ENCODE results near the gene KAT5. TPM values are rescaled to one million over a fixed set of nuclear protein-coding genes. Genes with fewer than 3 reads are reported as not detected.
"Not testable (repeated sequence)": the region's sequence is repeated elsewhere in the genome, so short reads cannot be mapped to it uniquely, and the experiment has no call there.

The KAT5 gene
- total RNA-seq, 2 experiments from 2014 or later: 55.9 to 61.6 TPM

GRCh38 chr11:65695459-65696241 is 16.4 kb upstream of the KAT5 start:
- H3K27ac Mint-ChIP-seq: no peak overlapping the region
- peaks cover 2% of the 10 kb centered on the region for H3K27me3 Mint-ChIP-seq
- DNase-seq: no peak
- intact Hi-C loops (cut with micrococcal nuclease): no loop called here
- no peaks in the 10 kb centered on the region for H3K36me3 Mint-ChIP-seq
- no peaks in the 10 kb centered on the region for H3K4me1 Mint-ChIP-seq (ENCODE audit: low read depth)
- no peak overlapping the region for H3K4me3 Mint-ChIP-seq
- H3K9me3 Mint-ChIP-seq: no peaks in the 10 kb centered on the region
- ChIA-PET CTCF (interaction anchor here (0.9 to 1.1 kb wide), 2 partner anchors 16 to 164 kb away, joined by 3 to 4 read pairs; partner anchors contain the start of gene KAT5), POLR2A (no interaction called here)

- no peaks in the 10 kb centered on the region for H3K9me3 Mint-ChIP-seq
- H3K27me3 Mint-ChIP-seq: peaks cover 2% of the 10 kb centered on the region
- ChIA-PET CTCF (interaction anchor here (0.9 kb wide), 1 partner anchor 14 kb away, joined by 3 read pairs; no protein-coding TSS in a partner anchor), POLR2A (no interaction called here)
- DNase-seq: no peak
- H3K4me3 Mint-ChIP-seq: no peak overlapping the region
- H3K27ac Mint-ChIP-seq: no peak overlapping the region
- H3K4me1 Mint-ChIP-seq (ENCODE audit: low read depth): no peaks in the 10 kb centered on the region
- intact Hi-C loops (cut with micrococcal nuclease): no loop called here
- no peaks in the 10 kb centered on the region for H3K36me3 Mint-ChIP-seq
Measured at GRCh38 chr11:65696802-65697552, 15.1 kb upstream of the KAT5 start.

- no peaks in the 10 kb centered on the region for H3K36me3 Mint-ChIP-seq
- CTCF ChIA-PET: no interaction called here
- H3K27ac Mint-ChIP-seq: no peak overlapping the region
- no peak overlapping the region for H3K4me3 Mint-ChIP-seq
- H3K9me3 Mint-ChIP-seq: no peaks in the 10 kb centered on the region
- POLR2A ChIA-PET: no interaction called here
- no peaks in the 10 kb centered on the region for H3K4me1 Mint-ChIP-seq (ENCODE audit: low read depth)
- DNase-seq: no peak
- H3K27me3 Mint-ChIP-seq: peaks cover 2% of the 10 kb centered on the region
- intact Hi-C loops (cut with micrococcal nuclease): no loop called here
Measured at GRCh38 chr11:65698205-65698604, 13.8 kb upstream of the KAT5 start.

GRCh38 chr11:65699306-65699705 is 12.7 kb upstream of the KAT5 start:
- ChIA-PET CTCF (no interaction called here), POLR2A (no interaction called here)
- H3K4me1 Mint-ChIP-seq (ENCODE audit: low read depth): no peaks in the 10 kb centered on the region
- H3K36me3 Mint-ChIP-seq: no peaks in the 10 kb centered on the region
- DNase-seq: no peak
- intact Hi-C loops (cut with micrococcal nuclease): no loop called here
- peaks cover 2% of the 10 kb centered on the region for H3K27me3 Mint-ChIP-seq
- no peak overlapping the region for H3K4me3 Mint-ChIP-seq
- H3K27ac Mint-ChIP-seq: no peak overlapping the region
- H3K9me3 Mint-ChIP-seq: no peaks in the 10 kb centered on the region

- CTCF ChIA-PET: no interaction called here
- no peaks in the 10 kb centered on the region for H3K9me3 Mint-ChIP-seq
- no peak for DNase-seq
- intact Hi-C loops (cut with micrococcal nuclease): no loop called here
- peaks cover 2% of the 10 kb centered on the region for H3K27me3 Mint-ChIP-seq
- no peaks in the 10 kb centered on the region for H3K36me3 Mint-ChIP-seq
- H3K27ac Mint-ChIP-seq: no peak overlapping the region
- no peak overlapping the region for H3K4me3 Mint-ChIP-seq
- POLR2A ChIA-PET: interaction anchor here (0.6 kb wide), 1 partner anchor 44 kb away, joined by 3 read pairs; no protein-coding TSS in a partner anchor
- no peaks in the 10 kb centered on the region for H3K4me1 Mint-ChIP-seq (ENCODE audit: low read depth)
Measured at GRCh38 chr11:65700399-65700798, 11.7 kb upstream of the KAT5 start.

GRCh38 chr11:65701686-65702085 is 10.4 kb upstream of the KAT5 start:
- Mint-ChIP-seq H3K4me1 (ENCODE audit: low read depth) (peaks cover 1% of the 10 kb centered on the region), H3K27ac (no peak overlapping the region), H3K4me3 (no peak overlapping the region), H3K36me3 (no peaks in the 10 kb centered on the region), H3K27me3 (peaks cover 2% of the 10 kb centered on the region), H3K9me3 (no peaks in the 10 kb centered on the region)
- POLR2A ChIA-PET: no interaction called here
- CTCF ChIA-PET: interaction anchor here (1.5 kb wide), 1 partner anchor 78 kb away, joined by 6 read pairs; no protein-coding TSS in a partner anchor
- intact Hi-C loops (cut with micrococcal nuclease): no loop called here
- no peak for DNase-seq

- Mint-ChIP-seq H3K4me3 (no peak overlapping the region), H3K9me3 (no peaks in the 10 kb centered on the region), H3K27ac (no peak overlapping the region), H3K36me3 (no peaks in the 10 kb centered on the region), H3K4me1 (ENCODE audit: low read depth) (peaks cover 2% of the 10 kb centered on the region), H3K27me3 (peaks cover 2% of the 10 kb centered on the region)
- intact Hi-C loops (cut with micrococcal nuclease): no loop called here
- DNase-seq: no peak
- ChIA-PET CTCF (interaction anchor here (0.8 to 2.1 kb wide), 6 partner anchors 8 to 288 kb away, joined by 3 to 7 read pairs (median 3); partner anchors contain the start of gene KAT5), POLR2A (no interaction called here)
Measured at GRCh38 chr11:65703846-65704245, 8.2 kb upstream of the KAT5 start.

GRCh38 chr11:65706303-65706763 is 5.7 kb upstream of the KAT5 start:
- peak; percentile 91 for DNase-seq
- POLR2A ChIA-PET; intact Hi-C loops (cut with micrococcal nuclease); H3K27ac Mint-ChIP-seq; H3K4me3 Mint-ChIP-seq; H3K4me1 Mint-ChIP-seq (ENCODE audit: low read depth); H3K9me3 Mint-ChIP-seq; H3K36me3 Mint-ChIP-seq; H3K27me3 Mint-ChIP-seq: not testable (repeated sequence)
- CTCF ChIA-PET: interaction anchor here (0.6 to 4.0 kb wide), 21 partner anchors 14 to 560 kb away, joined by 3 to 30 read pairs (median 3); partner anchors contain the start of gene RNASEH2C

- H3K36me3 Mint-ChIP-seq; H3K27me3 Mint-ChIP-seq; DNase-seq; intact Hi-C loops (cut with micrococcal nuclease); H3K4me1 Mint-ChIP-seq (ENCODE audit: low read depth); H3K27ac Mint-ChIP-seq; H3K9me3 Mint-ChIP-seq; POLR2A ChIA-PET; H3K4me3 Mint-ChIP-seq: not testable (repeated sequence)
- CTCF ChIA-PET: interaction anchor here (0.6 to 4.0 kb wide), 6 partner anchors 72 to 122 kb away, joined by 3 to 30 read pairs (median 4); no protein-coding TSS in a partner anchor
Measured at GRCh38 chr11:65707002-65707401, 5.0 kb upstream of the KAT5 start.

GRCh38 chr11:65708451-65708850 is 3.6 kb upstream of the KAT5 start:
- Mint-ChIP-seq H3K36me3 (peaks cover 4% of the 10 kb centered on the region), H3K27ac (no peak overlapping the region), H3K27me3 (no peaks in the 10 kb centered on the region), H3K4me3 (no peak overlapping the region), H3K9me3 (no peaks in the 10 kb centered on the region), H3K4me1 (ENCODE audit: low read depth) (peaks cover 17% of the 10 kb centered on the region)
- CTCF ChIA-PET: interaction anchor here (1.1 to 4.0 kb wide), 3 partner anchors 71 to 109 kb away, joined by 3 to 30 read pairs (median 4); no protein-coding TSS in a partner anchor
- POLR2A ChIA-PET: no interaction called here
- intact Hi-C loops (cut with micrococcal nuclease): no loop called here
- DNase-seq: no peak

GRCh38 chr11:65709661-65710060 is 2.4 kb upstream of the KAT5 start:
- POLR2A ChIA-PET: no interaction called here
- CTCF ChIA-PET: interaction anchor here (0.6 to 1.2 kb wide), 2 partner anchors 108 to 172 kb away, joined by 3 to 4 read pairs; no protein-coding TSS in a partner anchor
- no peaks in the 10 kb centered on the region for H3K9me3 Mint-ChIP-seq
- intact Hi-C loops (cut with micrococcal nuclease): loop anchor here (2.0 to 5.0 kb wide), 2 partner anchors 61 to 208 kb away; partner anchors contain the start of genes C11orf68 and DRAP1
- peaks cover 14% of the 10 kb centered on the region for H3K36me3 Mint-ChIP-seq
- peaks cover 26% of the 10 kb centered on the region for H3K4me1 Mint-ChIP-seq (ENCODE audit: low read depth)
- H3K4me3 Mint-ChIP-seq: no peak overlapping the region
- no peaks in the 10 kb centered on the region for H3K27me3 Mint-ChIP-seq
- DNase-seq: no peak
- no peak overlapping the region for H3K27ac Mint-ChIP-seq

GRCh38 chr11:65710421-65710820 is 1.6 kb upstream of the KAT5 start:
- POLR2A ChIA-PET: no interaction called here
- H3K4me3 Mint-ChIP-seq: no peak overlapping the region
- H3K27me3 Mint-ChIP-seq: no peaks in the 10 kb centered on the region

More at GRCh38 chr11:65710421-65710820, 1.6 kb upstream of the KAT5 start:
- peaks cover 20% of the 10 kb centered on the region for H3K36me3 Mint-ChIP-seq
- H3K27ac Mint-ChIP-seq: no peak overlapping the region
- intact Hi-C loops (cut with micrococcal nuclease): loop anchor here (2.0 to 5.0 kb wide), 2 partner anchors 60 to 207 kb away; partner anchors contain the start of genes C11orf68 and DRAP1
- CTCF ChIA-PET: interaction anchor here (1.0 to 3.2 kb wide), 12 partner anchors 10 to 341 kb away, joined by 3 to 72 read pairs (median 16); partner anchors contain the start of genes AP5B1, CCDC85B, RNASEH2C and SF3B2
- DNase-seq: no peak
- peaks cover 26% of the 10 kb centered on the region for H3K4me1 Mint-ChIP-seq (ENCODE audit: low read depth)
- H3K9me3 Mint-ChIP-seq: no peaks in the 10 kb centered on the region

All from activated CD4-positive, alpha-beta memory T cell treated with anti-CD3 and anti-CD28 coated beads for 36 hours (primary cell).